ENCODE data around the gene CAST. TPM values are rescaled to one million over a fixed set of nuclear protein-coding genes. Genes with fewer than 3 reads are reported as not detected.

CAST gene
- total RNA-seq, 1 experiment from 2014 or later: 12.0 TPM

DNA sequence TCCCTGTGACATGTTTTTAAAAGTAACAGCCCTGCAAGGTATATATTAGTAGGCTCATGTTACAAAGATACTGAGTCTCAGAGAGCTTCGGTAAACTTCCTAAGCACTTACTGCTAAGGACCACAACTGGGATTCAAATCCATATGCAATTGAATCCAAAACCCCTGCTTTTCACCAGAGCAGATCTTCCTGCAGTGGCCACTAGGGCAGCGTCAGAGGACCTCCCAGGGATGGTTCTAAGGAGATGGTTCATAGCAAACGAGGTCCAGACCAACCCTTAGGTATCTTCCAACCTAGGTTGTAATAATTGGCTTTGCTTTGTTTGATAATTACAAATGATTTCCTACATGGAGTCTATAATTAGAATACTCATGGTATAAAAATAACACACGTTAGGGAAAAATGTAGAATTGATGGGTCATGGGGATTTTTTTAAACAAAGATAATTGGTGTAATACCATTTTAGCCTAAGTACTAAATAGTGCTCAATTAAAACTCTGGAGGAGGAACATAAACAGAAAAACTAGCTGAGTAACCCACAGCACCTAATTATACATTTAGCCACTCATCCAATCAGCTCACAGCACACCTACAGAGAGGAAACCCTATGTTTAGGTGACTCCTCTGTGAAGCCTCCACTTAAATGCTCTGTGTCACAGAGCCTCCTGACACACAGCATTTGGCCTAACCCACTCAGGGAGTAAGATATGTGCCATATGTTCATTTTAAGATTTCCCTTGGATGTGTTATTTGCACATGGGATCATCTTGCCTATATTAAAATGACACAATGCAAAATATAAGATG, 10.0 kb upstream of the CAST start:
- no peaks in the 10 kb centered on the region for H3K27me3 ChIP-seq (ENCODE audit: control insufficient read depth, insufficient read depth, low read length)
- H3K4me3 ChIP-seq (ENCODE audit: insufficient read depth, low read depth, low read length): no peak overlapping the region
- H3K36me3 ChIP-seq (replicated peaks; ENCODE audit: control insufficient read depth, insufficient read depth, low read length): no peaks in the 10 kb centered on the region
- peak; percentile 28 for DNase-seq

- no peak for DNase-seq
- Histone ChIP-seq H3K36me3 (replicated peaks; ENCODE audit: control insufficient read depth, insufficient read depth, low read length) (no peaks in the 10 kb centered on the region), H3K27me3 (ENCODE audit: control insufficient read depth, insufficient read depth, low read length) (no peaks in the 10 kb centered on the region), H3K4me3 (ENCODE audit: insufficient read depth, low read depth, low read length) (no peak overlapping the region)
Observed at GRCh38 chr5:96652769-96653454, 9.3 kb upstream of the CAST start.

DNA sequence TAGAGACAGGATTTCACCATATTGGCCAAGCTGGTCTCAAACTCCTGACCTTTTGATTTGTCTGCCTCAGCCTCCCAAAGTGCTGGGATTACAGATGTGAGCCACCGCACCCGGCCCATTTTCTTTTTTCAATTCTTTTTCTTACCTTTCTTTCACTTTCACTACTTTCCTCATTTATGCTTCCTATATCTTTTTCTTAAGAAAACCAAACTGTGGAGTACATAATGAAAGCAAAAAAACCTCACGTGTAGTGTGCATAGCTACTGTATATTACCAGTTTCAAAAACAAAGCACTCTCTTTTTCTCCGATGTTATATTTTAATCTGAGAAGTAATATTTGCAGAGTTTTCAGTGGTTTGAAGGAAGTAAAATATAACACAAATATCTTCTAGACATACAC, 8.0 kb upstream of the CAST start:
- no peak for DNase-seq
- no peak overlapping the region for H3K4me3 ChIP-seq (ENCODE audit: insufficient read depth, low read depth, low read length)
- H3K36me3 ChIP-seq (replicated peaks; ENCODE audit: control insufficient read depth, insufficient read depth, low read length): no peaks in the 10 kb centered on the region
- H3K27me3 ChIP-seq (ENCODE audit: control insufficient read depth, insufficient read depth, low read length): peaks cover 2% of the 10 kb centered on the region

- Histone ChIP-seq H3K4me3 (ENCODE audit: insufficient read depth, low read depth, low read length) (no peak overlapping the region), H3K27me3 (ENCODE audit: control insufficient read depth, insufficient read depth, low read length) (peaks cover 9% of the 10 kb centered on the region), H3K36me3 (replicated peaks; ENCODE audit: control insufficient read depth, insufficient read depth, low read length) (no peaks in the 10 kb centered on the region)
- no peak for DNase-seq
Observed at GRCh38 chr5:96655085-96655484, 7.1 kb upstream of the CAST start.

DNA sequence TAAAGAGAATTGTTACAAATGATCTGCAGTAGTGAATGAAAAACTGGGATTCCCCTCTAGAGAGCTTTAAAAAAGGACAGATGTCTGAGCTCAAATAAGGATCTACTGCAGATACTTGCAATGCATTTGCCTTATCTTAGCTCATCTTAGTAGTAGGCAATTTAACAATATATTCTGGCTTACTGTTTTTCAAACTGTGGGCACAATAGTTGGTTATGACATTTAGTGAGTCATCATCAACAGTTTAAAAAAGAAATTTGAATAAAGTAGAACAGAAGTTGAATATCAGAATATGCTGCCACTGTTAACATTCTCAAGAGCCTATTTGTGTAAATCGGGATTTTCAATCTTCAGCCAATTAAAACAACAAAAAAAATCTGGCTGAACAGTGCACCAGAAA, 6.7 kb upstream of the CAST start:
- Histone ChIP-seq H3K4me3 (ENCODE audit: insufficient read depth, low read depth, low read length) (no peak overlapping the region), H3K27me3 (ENCODE audit: control insufficient read depth, insufficient read depth, low read length) (peaks cover 13% of the 10 kb centered on the region), H3K36me3 (replicated peaks; ENCODE audit: control insufficient read depth, insufficient read depth, low read length) (no peaks in the 10 kb centered on the region)
- DNase-seq: no peak

GRCh38 chr5:96657068-96657467, 5.1 kb upstream of the CAST start:
- H3K4me3 ChIP-seq (ENCODE audit: insufficient read depth, low read depth, low read length): no peak overlapping the region
- peaks cover 17% of the 10 kb centered on the region for H3K27me3 ChIP-seq (ENCODE audit: control insufficient read depth, insufficient read depth, low read length)
- no peak for DNase-seq
- no peaks in the 10 kb centered on the region for H3K36me3 ChIP-seq (replicated peaks; ENCODE audit: control insufficient read depth, insufficient read depth, low read length)

DNA sequence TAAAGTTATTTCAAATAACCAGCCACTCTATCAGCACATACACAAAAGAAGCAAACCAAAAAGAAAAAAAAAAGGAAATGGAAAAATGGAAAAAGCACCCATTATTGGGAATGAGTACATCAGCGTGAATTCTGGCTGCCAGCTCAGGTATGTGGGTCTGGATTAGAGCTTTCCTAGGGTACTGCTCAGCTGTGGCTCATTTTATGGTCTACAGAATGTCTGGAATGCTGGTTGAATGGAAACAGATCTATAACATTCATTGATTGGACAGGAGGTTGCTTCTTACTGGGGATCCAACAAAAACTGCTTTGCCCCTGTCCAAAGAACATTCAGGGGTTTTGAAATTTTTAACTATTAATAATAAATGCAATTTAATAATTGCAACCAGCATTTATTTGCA, 3.9 kb upstream of the CAST start:
- no peaks in the 10 kb centered on the region for H3K36me3 ChIP-seq (replicated peaks; ENCODE audit: control insufficient read depth, insufficient read depth, low read length)
- H3K4me3 ChIP-seq (ENCODE audit: insufficient read depth, low read depth, low read length): no peak overlapping the region
- H3K27me3 ChIP-seq (ENCODE audit: control insufficient read depth, insufficient read depth, low read length): peaks cover 21% of the 10 kb centered on the region
- DNase-seq: no peak

DNA sequence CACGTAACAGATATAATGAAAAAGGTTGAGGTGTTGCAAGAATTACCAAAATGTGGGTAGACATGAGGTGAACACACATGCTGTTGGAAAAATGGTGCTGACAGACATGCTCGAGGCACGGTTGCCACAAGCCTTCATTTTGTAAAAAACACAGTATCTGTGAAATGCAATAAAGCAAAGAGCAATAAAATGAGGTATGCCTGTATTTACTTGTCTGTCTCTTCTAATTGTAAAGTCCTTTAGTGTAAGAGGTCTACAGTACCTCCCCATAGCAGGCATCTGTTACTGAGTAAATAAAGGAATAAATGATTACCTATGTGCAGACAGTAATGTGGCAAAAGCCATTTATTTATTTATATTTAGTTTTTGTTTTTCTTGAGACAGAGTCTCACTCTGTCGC, 3.0 kb upstream of the CAST start:
- no peak for DNase-seq
- peaks cover 30% of the 10 kb centered on the region for H3K27me3 ChIP-seq (ENCODE audit: control insufficient read depth, insufficient read depth, low read length)
- no peak overlapping the region for H3K4me3 ChIP-seq (ENCODE audit: insufficient read depth, low read depth, low read length)
- no peaks in the 10 kb centered on the region for H3K36me3 ChIP-seq (replicated peaks; ENCODE audit: control insufficient read depth, insufficient read depth, low read length)

- H3K4me3 ChIP-seq (ENCODE audit: insufficient read depth, low read depth, low read length): peak overlapping the region; percentile 73
- H3K36me3 ChIP-seq (replicated peaks; ENCODE audit: control insufficient read depth, insufficient read depth, low read length): no peaks in the 10 kb centered on the region
- DNase-seq: peak; percentile 9
- peaks cover 34% of the 10 kb centered on the region for H3K27me3 ChIP-seq (ENCODE audit: control insufficient read depth, insufficient read depth, low read length)
Observed at GRCh38 chr5:96660971-96661854, 963 bp upstream of the CAST start.

GRCh38 chr5:96662725-96663518, 746 bp downstream of the CAST start:
- DNase-seq: peak; percentile 95
- Histone ChIP-seq H3K27me3 (ENCODE audit: control insufficient read depth, insufficient read depth, low read length) (peaks cover 34% of the 10 kb centered on the region), H3K36me3 (replicated peaks; ENCODE audit: control insufficient read depth, insufficient read depth, low read length) (no peaks in the 10 kb centered on the region), H3K4me3 (ENCODE audit: insufficient read depth, low read depth, low read length) (peak overlapping the region; percentile 73)

DNA sequence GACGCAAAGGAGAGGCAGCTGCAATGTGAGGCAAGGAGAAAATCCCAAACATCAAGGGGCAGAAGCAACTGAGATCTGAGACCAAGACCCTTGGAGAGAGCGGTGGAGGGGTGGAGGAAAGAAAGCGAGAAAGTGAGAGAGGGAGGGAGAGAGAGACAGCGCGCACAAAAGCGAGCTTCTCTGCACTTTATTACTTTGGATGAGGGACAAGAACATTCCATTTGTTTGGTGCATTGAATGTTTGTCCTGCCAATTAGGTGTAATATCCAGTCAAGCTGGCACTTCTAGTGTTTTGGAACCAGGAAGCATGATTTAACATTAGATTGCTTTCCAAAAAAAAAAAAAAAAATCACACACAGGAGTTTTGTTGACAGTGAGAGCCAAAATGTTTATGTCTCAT, 1.4 kb downstream of the CAST start:
- Histone ChIP-seq H3K27me3 (ENCODE audit: control insufficient read depth, insufficient read depth, low read length) (peaks cover 34% of the 10 kb centered on the region), H3K36me3 (replicated peaks; ENCODE audit: control insufficient read depth, insufficient read depth, low read length) (no peaks in the 10 kb centered on the region), H3K4me3 (ENCODE audit: insufficient read depth, low read depth, low read length) (peak overlapping the region; percentile 73)
- peak; percentile 37 for DNase-seq

- Histone ChIP-seq H3K36me3 (replicated peaks; ENCODE audit: control insufficient read depth, insufficient read depth, low read length) (no peaks in the 10 kb centered on the region), H3K4me3 (ENCODE audit: insufficient read depth, low read depth, low read length) (no peak overlapping the region), H3K27me3 (ENCODE audit: control insufficient read depth, insufficient read depth, low read length) (peaks cover 30% of the 10 kb centered on the region)
- DNase-seq: no peak
Observed at GRCh38 chr5:96664669-96665068, 2.5 kb downstream of the CAST start.

- Histone ChIP-seq H3K36me3 (replicated peaks; ENCODE audit: control insufficient read depth, insufficient read depth, low read length) (no peaks in the 10 kb centered on the region), H3K4me3 (ENCODE audit: insufficient read depth, low read depth, low read length) (no peak overlapping the region), H3K27me3 (ENCODE audit: control insufficient read depth, insufficient read depth, low read length) (peaks cover 8% of the 10 kb centered on the region)
- DNase-seq: peak; percentile 48
Observed at GRCh38 chr5:96668725-96669124, 6.5 kb downstream of the CAST start.

GRCh38 chr5:96669909-96670308, 7.7 kb downstream of the CAST start:
- H3K36me3 ChIP-seq (replicated peaks; ENCODE audit: control insufficient read depth, insufficient read depth, low read length): no peaks in the 10 kb centered on the region
- H3K4me3 ChIP-seq (ENCODE audit: insufficient read depth, low read depth, low read length): no peak overlapping the region
- H3K27me3 ChIP-seq (ENCODE audit: control insufficient read depth, insufficient read depth, low read length): no peaks in the 10 kb centered on the region
- DNase-seq: no peak

All from H7 (cell line).